Panc1 (cell line): Measurements from ENCODE around the gene CHRND.

ENCODE experiments used
- CTCF ChIP-seq: fragments of 450-650 bp; IDR thresholded peaks from 2 replicates; pipeline ENCODE4 v1.5.1; 2017; ENCODE audit warnings: mild to moderate bottlenecking
- POLR2AphosphoS5 ChIP-seq: IDR thresholded peaks from 2 replicates; pipeline ENCODE4 v1.6.1; 2012; ENCODE audit warnings: mild to moderate bottlenecking, low read depth, low read length, moderate library complexity
- REST ChIP-seq, 2 experiments: IDR thresholded peaks; 2 replicates each; pipeline ENCODE4 v1.6.1; 2011 to 2012; ENCODE audit warnings: low read depth in 2 of 2, control low read depth in 1 of 2, low read length in 1 of 2, mild to moderate bottlenecking in 1 of 2, moderate library complexity in 1 of 2; ENCODE audit not compliant: insufficient read depth in 1 of 2
- SIN3A ChIP-seq: IDR thresholded peaks from 2 replicates; pipeline ENCODE4 v1.6.1; 2012; ENCODE audit warnings: low read depth, mild to moderate bottlenecking, low read length, moderate library complexity, borderline replicate concordance; ENCODE audit not compliant: insufficient read depth
- TCF7L2 ChIP-seq: IDR thresholded peaks from 2 replicates; pipeline ENCODE4 v1.6.1; 2011; ENCODE audit warnings: mild to moderate bottlenecking, low read depth, low read length, inconsistent platforms

GRCh38 chr2:232541961-232542714 is 16.2 kb downstream of the CHRND start:
- no peak for TF ChIP-seq TCF7L2
- TF ChIP-seq POLR2AphosphoS5, result no peak
- TF ChIP-seq CTCF, result no peak
- no peak for TF ChIP-seq REST (IDR thresholded peaks at IDR 0.05; ENCODE audit: insufficient read depth in 1 of 2, low read depth in 2 of 2, low read length in 1 of 2)
- no peak for TF ChIP-seq SIN3A
